ENCODE results near the gene UBXN6. TPM values are rescaled to one million over a fixed set of nuclear protein-coding genes. Genes with fewer than 3 reads are reported as not detected.

Gene UBXN6
- polyA plus RNA-seq, 2 of the 4 experiments (the other 2 are of a cell fraction) = 23.0 to 31.6 TPM

GRCh38 chr19:4443188-4443587 lies 14.4 kb downstream of the UBXN6 start (continued):
- no peak for TF ChIP-seq ZC3H11A (IDR thresholded peaks at IDR 0.05)

- no peaks in the 10 kb centered on the region for H3K9me3 ChIP-seq
- DNase-seq (ENCODE audit: low read depth in 1 of 2, low spot score in 1 of 2) (no peak), ATAC-seq (no peak), FAIRE-seq (no peak)
- no peaks in the 10 kb centered on the region for H3K4me1 ChIP-seq
- ChIA-PET CTCF (no interaction called here), POLR2A (no interaction called here)
- H3K27ac ChIP-seq = no peak overlapping the region
- 93% methylated on average over 3 of the region's 10 CpGs for WGBS (ENCODE audit: missing lambda C conversion rate)
- H3K4me3 ChIP-seq = no peak overlapping the region
- H3K4me2 ChIP-seq = no peak overlapping the region
- TF ChIP-seq CTCF (IDR thresholded peaks at IDR 0.05) = no peak
- TF ChIP-seq HOXB5 (CRISPR knock-in tag; IDR thresholded peaks at IDR 0.05) = no peak
- no peak for TF ChIP-seq FOXS1 (CRISPR knock-in tag; IDR thresholded peaks at IDR 0.05)
- TF ChIP-seq CBX2 (IDR thresholded peaks at IDR 0.05; ENCODE audit: borderline replicate concordance, low read depth) = no peak
- TF ChIP-seq RAD21 (conservative IDR thresholded peaks at IDR 0.05 in 1 of 2, IDR thresholded peaks at IDR 0.05 in 1 of 2) = no peak
- TF ChIP-seq FOSL2 (IDR thresholded peaks at IDR 0.05) = no peak
- no peak for TF ChIP-seq FOSL2 (CRISPR knock-in tag; IDR thresholded peaks at IDR 0.05)
- no peak for TF ChIP-seq ZSCAN20 (CRISPR knock-in tag; IDR thresholded peaks at IDR 0.05)
These were observed 14.8 kb downstream of the UBXN6 start for GRCh38 chr19:4442819-4443146.

GRCh38 chr19:4441994-4442818 lies 15.4 kb downstream of the UBXN6 start:
- TF ChIP-seq POLR2A (IDR thresholded peaks at IDR 0.05; ENCODE audit: low read length) = no peak
- TF ChIP-seq HES2 (IDR thresholded peaks at IDR 0.05) = no peak
- TF ChIP-seq HOXB13 (CRISPR knock-in tag; IDR thresholded peaks at IDR 0.05; ENCODE audit: low read depth) = no peak
- TF ChIP-seq CHD2 (IDR thresholded peaks at IDR 0.05; ENCODE audit: low read length, partially characterized antibody) = no peak
- TF ChIP-seq EP300 (IDR thresholded peaks at IDR 0.05) = no peak
- TF ChIP-seq HDAC2 (IDR thresholded peaks at IDR 0.05) = no peak
- Histone ChIP-seq H3K4me2 (no peak overlapping the region), H3K4me3 (no peak overlapping the region), H3K27ac (no peak overlapping the region), H3K9me3 (no peaks in the 10 kb centered on the region), H3K4me1 (no peaks in the 10 kb centered on the region)
- FAIRE-seq = no peak
- ATAC-seq = no peak; a peak in 1 of 6 replicates
- POLR2A ChIA-PET = no interaction called here
- CTCF ChIA-PET = no interaction called here
- WGBS (ENCODE audit: missing lambda C conversion rate) = 91% methylated on average over 19 of the region's 22 CpGs
- no peak for DNase-seq (ENCODE audit: low read depth in 1 of 2, low spot score in 1 of 2)

GRCh38 chr19:4439243-4439642 lies 18.4 kb downstream of the UBXN6 start:
- no peak overlapping the region for H3K4me3 ChIP-seq
- WGBS (ENCODE audit: missing lambda C conversion rate) = 90% methylated on average over 12 of the region's 12 CpGs
- H3K4me2 ChIP-seq = no peak overlapping the region
- no peak overlapping the region for H3K27ac ChIP-seq
- DNase-seq (ENCODE audit: low read depth in 1 of 2, low spot score in 1 of 2) (no peak), ATAC-seq (no peak), FAIRE-seq (no peak)
- no peaks in the 10 kb centered on the region for H3K9me3 ChIP-seq
- H3K4me1 ChIP-seq = no peaks in the 10 kb centered on the region
- ChIA-PET CTCF (interaction anchor here (0.7 to 0.9 kb wide), 2 partner anchors 16 to 211 kb away, joined by 3 read pairs; no protein-coding TSS in a partner anchor), POLR2A (no interaction called here)
- TF ChIP-seq JUNB (IDR thresholded peaks at IDR 0.05) (no peak), EHMT2 (IDR thresholded peaks at IDR 0.05; ENCODE audit: low read depth) (no peak), HES2 (IDR thresholded peaks at IDR 0.05) (no peak), E2F6 (IDR thresholded peaks at IDR 0.05; ENCODE audit: borderline replicate concordance, low read depth) (no peak), JUN (IDR thresholded peaks at IDR 0.05) (no peak), NR3C1 (IDR thresholded peaks at IDR 0.05) (no peak), REST (IDR thresholded peaks at IDR 0.05) (no peak), HOXB13 (CRISPR knock-in tag; IDR thresholded peaks at IDR 0.05; ENCODE audit: low read depth) (no peak), POLR2A (IDR thresholded peaks at IDR 0.05; ENCODE audit: low read length) (no peak), HOXA7 (CRISPR knock-in tag; IDR thresholded peaks at IDR 0.05) (no peak), GATA3 (IDR thresholded peaks at IDR 0.05; ENCODE audit: borderline replicate concordance) (no peak), KDM5A (IDR thresholded peaks at IDR 0.05) (no peak), EP300 (IDR thresholded peaks at IDR 0.05) (no peak), NPAS2 (CRISPR knock-in tag; IDR thresholded peaks at IDR 0.05; ENCODE audit: borderline replicate concordance) (no peak), FOSB (CRISPR knock-in tag; IDR thresholded peaks at IDR 0.05) (no peak), SREBF2 (IDR thresholded peaks at IDR 0.05) (no peak), ZNF302 (CRISPR knock-in tag; IDR thresholded peaks at IDR 0.05) (no peak)
